NOMO-1 (cell line): ENCODE data around the gene FMNL2.

Experiments used
- DNase-seq, 2 experiments: peaks; one replicate each; lab custom pipeline; 2025; ENCODE audit not compliant: unreplicated experiment in 2 of 2; lab: John Stamatoyannopoulos, UW

The FMNL2 gene

GRCh38 chr2:152632736-152633135 lies 297.8 kb downstream of the FMNL2 start:
- no peak for DNase-seq

GRCh38 chr2:152635635-152636298 lies 300.8 kb downstream of the FMNL2 start:
- DNase-seq: peak; percentile 14 to 28

- no peak for DNase-seq
Measured at GRCh38 chr2:152637251-152637650, 302.3 kb downstream of the FMNL2 start.

- no peak for DNase-seq
Measured at GRCh38 chr2:152638056-152638455, 303.1 kb downstream of the FMNL2 start.

- no peak for DNase-seq
Measured at GRCh38 chr2:152638590-152638989, 303.6 kb downstream of the FMNL2 start.

GRCh38 chr2:152644189-152644873 lies 309.4 kb downstream of the FMNL2 start:
- no peak for DNase-seq

GRCh38 chr2:152646264-152646663 lies 311.3 kb downstream of the FMNL2 start:
- DNase-seq: no peak

GRCh38 chr2:152646775-152647174 lies 311.8 kb downstream of the FMNL2 start:
- no peak for DNase-seq

GRCh38 chr2:152647552-152647951 lies 312.6 kb downstream of the FMNL2 start:
- DNase-seq: no peak

GRCh38 chr2:152648336-152648735 lies 313.4 kb downstream of the FMNL2 start:
- DNase-seq: no peak

GRCh38 chr2:152649997-152650396 lies 315.0 kb downstream of the FMNL2 start:
- DNase-seq: no peak

- DNase-seq: no peak
Measured at GRCh38 chr2:152650768-152651371, 315.9 kb downstream of the FMNL2 start.

- no peak for DNase-seq
Measured at GRCh38 chr2:152651834-152652233, 316.9 kb downstream of the FMNL2 start.

GRCh38 chr2:152655880-152656279 lies 320.9 kb downstream of the FMNL2 start:
- DNase-seq: no peak

- DNase-seq: no peak
Measured at GRCh38 chr2:152657043-152657442, 322.1 kb downstream of the FMNL2 start.

- no peak for DNase-seq
Measured at GRCh38 chr2:152658221-152658620, 323.2 kb downstream of the FMNL2 start.

- DNase-seq: no peak
Measured at GRCh38 chr2:152661076-152661475, 326.1 kb downstream of the FMNL2 start.

GRCh38 chr2:152664725-152665124 lies 329.8 kb downstream of the FMNL2 start:
- no peak for DNase-seq

GRCh38 chr2:152674334-152674733 lies 339.4 kb downstream of the FMNL2 start:
- DNase-seq: no peak

GRCh38 chr2:152676461-152676860 lies 341.5 kb downstream of the FMNL2 start:
- no peak for DNase-seq

GRCh38 chr2:152678808-152679207 lies 343.8 kb downstream of the FMNL2 start:
- DNase-seq: no peak

GRCh38 chr2:152682663-152683062 lies 347.7 kb downstream of the FMNL2 start:
- DNase-seq: no peak
